Activated CD4-positive, CD25-positive, alpha-beta regulatory T cell treated with anti-CD3 and anti-CD28 coated beads, Interleukin-2, amount 50 U/mL, for 72 hours (primary cell): ENCODE measurements around the gene SLC38A10.

Source experiments
- DNase-seq: peaks from one replicate; pipeline ENCODE4 v3.0.0; 2021

The SLC38A10 gene

DNA sequence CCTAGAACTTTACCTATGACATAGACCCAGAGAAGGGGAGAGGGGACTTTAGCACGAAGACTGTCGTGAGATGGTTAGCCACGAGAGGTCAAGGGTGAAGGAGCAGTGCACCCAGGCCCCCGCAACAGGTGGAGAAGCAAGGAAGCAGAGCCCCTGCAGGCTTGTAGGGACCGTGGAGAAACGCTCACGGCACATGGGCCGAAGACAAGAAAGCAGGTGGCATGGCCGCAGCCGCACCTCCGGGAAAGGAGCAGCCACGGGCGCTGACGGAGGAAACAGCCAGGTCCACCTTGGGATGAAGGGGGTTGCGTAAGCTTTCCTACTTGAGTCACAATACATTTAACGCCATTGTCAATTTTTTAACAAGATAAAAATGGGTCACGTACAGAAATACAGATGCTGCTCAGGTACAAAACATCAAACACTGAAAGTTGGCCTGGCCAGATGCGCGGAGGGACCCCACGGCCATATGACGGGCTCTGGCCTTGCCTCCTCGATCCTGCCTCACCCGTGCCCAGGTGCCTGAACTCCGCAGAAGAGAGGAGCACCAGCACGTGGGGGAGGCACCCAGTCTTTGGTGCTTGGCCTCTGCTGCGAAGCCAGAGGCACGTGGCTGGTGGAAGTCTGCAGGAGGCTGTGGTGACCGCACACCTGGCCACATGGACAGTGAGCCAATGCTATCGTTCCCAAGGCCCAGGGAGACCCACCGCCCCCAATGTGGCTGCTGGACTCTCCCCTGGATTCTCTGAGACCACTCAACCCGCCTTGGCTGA lies 21.2 kb downstream of the SLC38A10 start:
- DNase-seq: no peak

- DNase-seq: no peak
Observed at GRCh38 chr17:81272616-81273015, 22.5 kb downstream of the SLC38A10 start.

DNA sequence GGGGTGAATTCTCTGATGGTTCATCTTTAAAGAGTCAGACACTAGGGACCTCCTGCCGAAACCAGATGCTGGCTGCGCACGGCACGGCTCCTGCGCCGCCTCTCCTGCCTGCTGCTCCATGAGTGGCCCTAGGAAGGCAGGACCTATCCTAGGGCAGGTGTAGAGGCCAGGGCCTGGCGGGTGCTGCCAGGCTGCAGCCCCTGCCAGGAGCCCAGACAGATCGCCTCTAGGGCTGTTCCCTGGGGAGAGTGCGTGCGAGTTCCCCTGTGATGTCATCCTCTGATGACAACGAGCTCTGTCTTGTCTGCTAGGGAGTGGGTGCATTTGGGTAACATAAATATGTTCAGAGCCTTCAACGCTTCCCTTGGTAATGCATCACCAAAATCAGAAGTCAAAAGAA lies 23.9 kb downstream of the SLC38A10 start:
- no peak for DNase-seq

DNA sequence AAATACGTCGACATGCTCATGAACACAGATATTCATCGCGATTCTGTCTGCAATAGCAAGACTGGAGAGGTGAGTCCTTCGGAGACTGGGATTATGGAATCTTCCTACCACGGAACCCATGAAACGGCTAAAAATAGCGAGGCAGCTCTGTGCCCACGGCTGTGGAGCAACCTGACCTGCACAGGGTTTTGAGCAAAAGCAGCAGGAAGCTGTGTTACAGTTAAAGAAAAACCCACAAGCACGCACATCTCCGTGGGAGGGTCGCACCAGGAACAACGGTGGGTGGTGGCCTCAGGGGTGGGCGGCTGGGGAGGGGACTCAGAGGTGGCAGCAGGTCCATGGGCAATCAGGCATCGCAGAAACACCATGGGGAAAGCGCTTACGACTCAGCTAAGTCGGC lies 24.8 kb downstream of the SLC38A10 start:
- no peak for DNase-seq

- no peak for DNase-seq
Observed at GRCh38 chr17:81267390-81268067, 27.6 kb downstream of the SLC38A10 start.

DNA sequence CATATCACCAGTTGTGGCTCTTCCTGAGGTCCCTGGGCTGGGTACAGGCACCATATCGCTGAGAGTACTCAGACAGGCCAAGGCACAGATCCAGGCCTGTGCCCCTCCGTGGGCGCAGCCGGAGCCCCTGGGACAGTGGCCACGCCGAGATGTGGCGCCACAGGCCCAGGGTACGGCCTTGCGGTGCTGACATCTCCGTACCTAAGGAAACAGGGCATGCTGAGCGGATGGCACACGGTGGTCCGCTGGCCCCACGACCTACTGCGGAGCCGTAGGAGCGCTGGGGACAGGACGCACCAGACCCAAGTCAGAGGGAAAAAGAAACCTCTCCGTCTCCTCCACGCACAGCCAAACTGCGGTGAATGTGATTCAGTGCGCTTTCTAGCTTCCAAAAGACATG lies 29.5 kb downstream of the SLC38A10 start:
- DNase-seq: no peak

DNA sequence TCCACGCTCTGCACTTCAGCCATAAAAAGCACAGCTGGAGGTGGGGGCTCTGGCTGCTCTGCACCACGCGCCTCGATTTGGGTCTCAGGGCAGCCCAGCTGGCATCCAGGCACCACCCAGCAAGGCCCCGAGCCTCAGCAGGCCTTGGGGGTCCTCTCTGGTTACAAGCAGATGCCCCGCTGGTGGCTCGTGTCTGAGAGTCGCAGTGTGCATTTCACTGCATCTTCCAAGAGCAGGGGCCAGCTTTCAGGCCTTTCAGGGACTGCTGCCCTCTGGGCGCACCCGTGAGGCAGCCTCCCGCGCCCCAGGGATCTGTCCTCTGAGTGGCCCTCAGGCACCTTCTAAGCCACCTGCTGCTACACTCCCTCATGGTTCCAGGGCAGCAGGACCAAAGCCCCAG lies 30.5 kb downstream of the SLC38A10 start:
- DNase-seq: no peak

DNA sequence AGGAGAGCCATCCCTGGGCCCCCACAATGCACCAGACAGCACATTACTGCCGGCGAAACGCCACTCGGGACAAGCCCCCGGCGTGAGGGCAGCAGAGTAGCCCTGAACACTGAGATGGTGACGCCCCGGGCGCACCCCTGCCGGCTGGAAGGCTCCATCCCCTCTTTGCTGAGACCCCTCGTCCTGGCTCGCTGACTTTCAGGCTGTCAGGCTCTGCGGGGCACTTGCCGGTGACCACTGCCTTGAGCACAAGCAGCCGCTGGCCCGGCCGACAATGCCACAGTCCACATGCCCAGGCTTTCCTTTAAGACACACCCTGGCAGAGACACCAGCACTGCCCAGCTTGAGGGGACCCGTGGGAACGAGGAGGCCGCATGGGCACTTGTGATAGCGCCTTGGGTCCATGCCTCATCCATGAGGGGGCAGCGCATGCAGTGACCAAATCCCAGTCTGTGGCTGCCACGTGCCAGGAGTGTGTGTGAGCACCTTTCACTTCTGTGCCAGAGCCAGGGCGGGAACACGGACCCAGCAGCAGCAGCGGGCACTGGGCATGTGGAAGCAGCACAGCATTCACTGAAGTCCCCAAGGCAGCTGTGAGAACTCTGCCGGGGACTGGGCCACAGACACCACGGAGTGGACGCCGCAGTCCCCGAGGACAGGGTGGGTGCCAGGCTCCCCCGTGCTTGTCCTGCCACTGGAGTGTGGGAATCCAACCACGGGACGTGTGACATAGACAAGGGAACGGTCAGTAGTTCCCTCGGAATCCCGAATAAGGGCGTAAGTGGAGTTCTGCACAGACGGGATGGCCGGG lies 31.5 kb downstream of the SLC38A10 start:
- no peak for DNase-seq

DNA sequence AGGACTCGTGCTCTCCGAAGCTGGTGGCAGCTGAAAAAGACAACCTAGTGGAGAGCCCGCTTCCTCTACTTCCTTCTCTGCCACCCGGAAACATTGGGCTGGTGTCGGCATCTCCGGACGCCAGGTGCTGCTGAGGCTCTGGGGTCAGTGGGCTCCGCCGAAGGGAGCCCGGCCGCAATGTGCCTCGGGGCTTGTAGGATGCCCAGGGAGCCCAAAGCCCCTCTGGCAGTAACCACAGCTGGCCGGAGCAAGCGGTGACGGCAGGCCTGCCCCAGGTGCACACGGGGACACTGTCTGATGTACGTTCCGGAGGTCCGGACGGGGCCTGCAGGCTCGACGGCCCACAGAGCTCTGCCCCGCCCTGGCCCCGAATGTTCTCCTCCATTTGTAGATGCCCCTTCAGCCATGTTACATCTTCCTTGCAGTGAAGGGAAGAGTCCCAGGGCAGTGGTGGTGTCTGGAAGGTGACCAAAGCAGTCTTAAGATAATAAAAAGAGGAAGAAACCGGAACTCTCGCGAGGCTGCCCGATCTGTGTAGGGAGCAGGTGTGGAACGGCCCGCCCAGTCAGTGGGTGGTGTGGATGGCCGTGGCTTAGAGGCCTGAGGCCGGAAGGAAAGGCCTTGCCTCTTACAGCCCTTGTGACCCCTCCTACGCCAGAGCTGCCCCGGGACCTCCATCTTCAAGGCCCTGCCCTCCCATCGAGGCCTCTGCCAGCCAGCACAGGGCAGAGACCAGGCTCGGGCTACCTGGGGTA lies 33.3 kb downstream of the SLC38A10 start:
- DNase-seq: no peak

DNA sequence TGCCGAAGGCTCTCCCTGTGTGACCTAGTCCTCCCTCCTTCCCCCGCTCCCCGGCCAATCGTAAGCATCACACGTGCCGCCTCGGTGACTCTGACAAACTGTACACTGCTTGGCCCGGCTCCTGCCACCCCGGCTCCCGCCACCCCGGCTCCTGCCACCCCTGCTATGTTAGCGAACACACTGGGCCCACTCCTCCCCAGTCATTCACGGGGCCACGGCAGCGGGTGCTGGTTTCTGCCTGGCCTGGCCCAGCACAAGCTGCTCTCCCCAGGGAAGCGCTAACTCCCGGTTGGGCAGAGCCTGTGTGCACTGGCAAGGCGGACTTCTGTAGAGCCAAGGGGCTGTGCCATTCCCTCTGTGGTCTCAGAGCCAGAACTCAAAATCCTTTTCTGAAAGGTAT lies 34.0 kb downstream of the SLC38A10 start:
- no peak for DNase-seq

GRCh38 chr17:81260641-81261040 lies 34.5 kb downstream of the SLC38A10 start:
- DNase-seq: no peak

- DNase-seq: no peak
Observed at GRCh38 chr17:81260171-81260570, 34.9 kb downstream of the SLC38A10 start.

- no peak for DNase-seq
Observed at GRCh38 chr17:81259058-81259605, 36.0 kb downstream of the SLC38A10 start.

DNA sequence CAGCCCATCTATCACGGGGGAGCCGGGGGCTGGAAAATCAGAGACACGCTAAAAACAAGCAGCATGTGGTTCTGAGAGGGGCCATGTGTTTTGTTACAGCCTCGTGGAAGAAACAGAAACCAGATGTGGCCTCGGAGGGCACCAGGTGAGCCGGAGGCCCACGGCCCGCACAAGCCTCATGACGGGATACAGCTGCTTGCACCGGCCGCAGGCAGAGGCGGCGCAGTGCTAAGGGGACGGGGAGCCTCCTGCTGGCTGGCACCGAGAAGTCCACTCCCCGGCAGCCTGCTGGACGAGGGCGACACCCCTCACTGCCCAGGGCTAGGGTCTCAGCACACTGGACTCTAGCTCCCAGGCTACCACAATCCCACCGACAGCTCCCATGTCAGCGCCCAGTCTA lies 36.8 kb downstream of the SLC38A10 start:
- no peak for DNase-seq

DNA sequence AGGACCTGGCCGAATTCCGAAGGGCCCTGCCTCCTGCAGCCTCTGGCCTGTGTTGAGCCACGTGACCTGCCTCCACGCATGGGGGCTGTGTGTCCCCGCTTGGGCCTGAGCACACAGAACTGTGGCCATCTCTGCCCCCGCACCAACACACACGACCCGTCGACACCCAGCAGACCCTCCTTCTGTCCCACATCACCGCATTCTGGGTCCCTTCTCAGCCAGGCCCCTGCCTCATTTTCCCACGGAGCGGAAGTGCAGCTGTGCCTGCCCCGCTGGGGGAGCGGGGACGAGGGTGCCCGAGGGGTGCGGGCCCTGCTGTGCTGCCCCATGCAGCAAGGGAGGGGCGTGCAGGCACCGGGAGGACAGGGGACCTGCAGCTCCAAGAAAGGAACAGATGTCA lies 37.6 kb downstream of the SLC38A10 start:
- no peak for DNase-seq

- DNase-seq: no peak
Observed at GRCh38 chr17:81256616-81257015, 38.5 kb downstream of the SLC38A10 start.

DNA sequence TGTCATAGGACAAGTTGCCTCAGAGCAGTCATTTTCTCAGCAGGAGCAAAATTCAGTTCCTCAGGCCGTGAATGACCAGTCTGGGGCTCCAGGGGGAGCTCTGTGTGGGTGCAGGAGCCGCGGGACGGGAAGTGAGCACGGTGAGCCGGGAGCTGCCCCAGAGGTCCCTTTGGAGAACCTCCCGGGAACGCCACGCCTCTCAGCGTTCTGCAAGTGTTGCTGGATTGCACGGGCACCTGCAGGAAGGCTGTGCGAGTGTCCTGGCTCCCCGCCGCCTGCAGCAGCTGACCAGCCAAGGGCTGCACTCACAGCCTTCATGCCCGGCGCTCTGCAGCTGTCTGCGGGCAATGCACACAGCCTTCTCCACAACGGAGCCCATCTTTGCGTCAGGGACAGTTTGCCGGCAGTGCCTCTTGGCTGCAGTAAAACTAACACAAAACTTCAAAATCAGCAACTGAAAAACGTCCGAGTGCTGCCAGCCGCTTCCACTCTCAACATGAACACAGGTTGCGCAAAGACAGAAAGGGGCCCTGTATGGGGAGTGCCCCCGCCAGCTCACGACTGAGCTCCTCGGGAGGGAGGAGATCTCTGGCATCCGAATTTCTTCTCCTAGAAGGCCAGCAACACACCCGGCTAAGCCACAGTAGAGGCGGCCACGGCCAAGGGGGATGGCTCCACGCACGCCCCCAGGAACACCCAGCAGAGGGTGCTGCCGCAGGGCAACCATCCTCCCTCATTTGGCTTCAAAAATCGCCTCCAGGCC lies 40.0 kb downstream of the SLC38A10 start:
- DNase-seq: no peak

DNA sequence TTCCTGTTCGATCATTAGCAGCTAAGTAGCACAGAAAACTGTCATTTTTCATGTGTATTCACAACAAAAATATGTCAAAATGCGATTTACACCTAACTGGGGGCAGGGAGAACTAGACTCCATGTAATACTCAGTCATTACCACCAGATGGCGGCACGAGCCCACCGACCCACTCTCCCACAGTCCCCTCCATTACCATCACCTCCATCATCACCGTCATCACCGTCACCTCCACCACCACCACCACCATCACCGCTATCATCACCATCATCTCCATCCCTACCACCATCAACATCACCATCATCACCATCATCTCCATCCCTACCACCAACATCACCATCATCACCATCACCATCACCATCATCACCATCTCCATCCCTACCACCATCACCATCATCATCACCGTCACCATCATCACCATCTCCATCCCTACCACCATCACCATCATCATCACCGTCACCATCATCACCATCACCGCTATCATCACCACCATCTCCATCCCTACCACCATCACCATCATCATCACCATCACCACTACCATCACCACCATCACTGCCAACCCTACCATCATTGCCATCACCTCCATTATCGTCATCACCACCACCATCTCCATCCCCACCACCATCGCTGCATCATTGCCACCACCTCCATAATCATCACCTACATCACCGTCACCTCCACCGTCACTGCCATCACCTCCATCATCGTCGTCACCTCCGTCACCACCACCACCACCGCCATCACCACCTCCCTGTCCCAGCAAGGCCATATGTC lies 41.6 kb downstream of the SLC38A10 start:
- DNase-seq: peak; percentile 58

- no peak for DNase-seq
Observed at GRCh38 chr17:81252987-81253329, 42.1 kb downstream of the SLC38A10 start.

DNA sequence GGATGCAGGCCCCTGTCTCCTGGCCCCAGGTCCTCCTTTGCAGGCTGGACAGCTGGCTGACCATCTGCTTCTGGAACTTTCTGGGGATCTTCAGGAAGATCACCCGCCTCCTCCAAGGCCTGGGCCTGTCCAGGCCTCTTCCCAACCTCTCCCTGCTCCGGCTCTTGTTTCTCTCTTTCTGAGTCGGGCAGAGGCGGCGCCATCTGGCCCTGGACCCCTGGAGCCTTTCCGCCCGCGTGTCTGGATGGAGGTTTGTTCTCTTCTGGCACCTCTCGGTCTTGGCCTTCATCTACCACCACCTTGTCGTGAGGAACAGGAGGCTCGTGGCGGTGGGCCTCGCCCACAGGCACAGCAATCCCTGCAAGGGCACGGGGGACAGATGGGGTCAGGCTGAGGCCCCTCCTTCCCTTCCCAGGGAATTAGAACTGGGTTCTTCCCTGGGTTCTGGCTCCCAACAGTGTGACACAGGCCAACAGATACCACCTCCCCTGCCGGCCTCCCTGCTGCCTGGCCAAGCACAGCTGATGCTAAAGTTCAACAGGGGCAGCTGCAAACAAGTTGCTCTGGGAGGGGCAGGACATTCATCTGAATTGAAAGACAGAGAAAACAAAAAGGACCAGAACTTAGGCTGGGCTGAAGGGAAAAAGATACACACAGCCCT lies 42.7 kb downstream of the SLC38A10 start:
- no peak for DNase-seq
